Hepatocyte (in vitro differentiated cells): ENCODE results near the gene RBMS1.

ENCODE experiments used
- EZH2 ChIP-seq: fragments of 200-600 bp; sonication (generic); IDR thresholded peaks from 2 replicates; pipeline ENCODE4 v1.6.1; 2016; ENCODE audit warnings: antibody characterized with exemption, mild to moderate bottlenecking, borderline replicate concordance
- EZH2phosphoT487 ChIP-seq: fragments of 200-600 bp; sonication (generic); IDR thresholded peaks from one replicate; pipeline ENCODE4 v1.6.1; 2018; ENCODE audit warnings: antibody characterized with exemption, mild to moderate bottlenecking, low read depth, moderate library complexity; ENCODE audit not compliant: unreplicated experiment, severe bottlenecking
- TF ChIP-seq, protein P1 (sequence below): fragments of 200-600 bp; sonication (generic); IDR thresholded peaks from 2 replicates; pipeline ENCODE4 v1.5.1; 2016; ENCODE audit warnings: antibody characterized with exemption, mild to moderate bottlenecking; ENCODE audit not compliant: poor library complexity

DNA sequence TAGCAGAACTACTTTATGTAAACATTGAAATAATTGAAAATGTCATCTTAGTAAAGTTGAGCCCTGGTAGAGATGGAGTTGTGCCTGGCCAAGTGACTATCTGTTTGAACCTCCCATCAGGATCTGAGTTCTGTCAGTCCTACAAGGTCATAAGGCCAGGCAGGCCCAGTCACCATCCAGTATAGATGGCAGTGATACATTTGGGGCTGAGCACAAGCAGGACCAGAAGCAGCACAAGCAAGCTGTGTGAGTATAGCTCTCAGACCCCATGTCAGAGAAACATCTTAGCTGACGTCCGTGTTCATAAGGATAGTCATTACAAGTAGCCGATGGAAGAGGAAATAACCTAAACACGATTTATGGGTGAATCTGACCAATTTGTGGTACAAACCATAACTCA lies 44.5 kb upstream of the RBMS1 start:
- TF ChIP-seq, protein P1, sequence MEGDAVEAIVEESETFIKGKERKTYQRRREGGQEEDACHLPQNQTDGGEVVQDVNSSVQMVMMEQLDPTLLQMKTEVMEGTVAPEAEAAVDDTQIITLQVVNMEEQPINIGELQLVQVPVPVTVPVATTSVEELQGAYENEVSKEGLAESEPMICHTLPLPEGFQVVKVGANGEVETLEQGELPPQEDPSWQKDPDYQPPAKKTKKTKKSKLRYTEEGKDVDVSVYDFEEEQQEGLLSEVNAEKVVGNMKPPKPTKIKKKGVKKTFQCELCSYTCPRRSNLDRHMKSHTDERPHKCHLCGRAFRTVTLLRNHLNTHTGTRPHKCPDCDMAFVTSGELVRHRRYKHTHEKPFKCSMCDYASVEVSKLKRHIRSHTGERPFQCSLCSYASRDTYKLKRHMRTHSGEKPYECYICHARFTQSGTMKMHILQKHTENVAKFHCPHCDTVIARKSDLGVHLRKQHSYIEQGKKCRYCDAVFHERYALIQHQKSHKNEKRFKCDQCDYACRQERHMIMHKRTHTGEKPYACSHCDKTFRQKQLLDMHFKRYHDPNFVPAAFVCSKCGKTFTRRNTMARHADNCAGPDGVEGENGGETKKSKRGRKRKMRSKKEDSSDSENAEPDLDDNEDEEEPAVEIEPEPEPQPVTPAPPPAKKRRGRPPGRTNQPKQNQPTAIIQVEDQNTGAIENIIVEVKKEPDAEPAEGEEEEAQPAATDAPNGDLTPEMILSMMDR, result no peak
- TF ChIP-seq EZH2 (no peak), EZH2phosphoT487 (no peak)
